ENCODE data around the gene SPATA31E1.

DNA sequence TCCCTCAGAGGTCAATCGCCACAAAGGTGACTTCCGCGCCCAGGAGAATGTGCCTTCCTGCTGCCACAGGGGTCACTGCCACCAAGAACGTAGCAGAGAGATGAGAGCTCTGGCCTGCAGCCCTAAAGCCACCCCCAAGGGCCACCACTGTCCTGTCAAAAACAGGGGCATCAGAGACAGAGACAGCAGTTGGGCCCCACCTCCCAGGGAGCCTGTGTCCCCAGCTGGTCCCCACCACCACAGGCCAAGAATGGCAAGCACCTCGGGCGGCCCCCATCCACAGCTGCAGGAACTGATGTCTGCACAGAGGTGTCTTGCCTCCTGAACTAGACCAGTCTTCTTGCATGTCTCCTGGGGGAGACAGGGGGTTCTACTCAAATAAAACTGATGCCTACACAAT, 5.8 kb downstream of the SPATA31E1 start:
- TF ChIP-seq SIN3A (IDR thresholded peaks at IDR 0.05; ENCODE audit: borderline replicate concordance, insufficient read depth, low read length): no peak
- TF ChIP-seq POLR2AphosphoS5 (IDR thresholded peaks at IDR 0.05; ENCODE audit: low read depth, low read length): no peak
- TF ChIP-seq, protein P1, sequence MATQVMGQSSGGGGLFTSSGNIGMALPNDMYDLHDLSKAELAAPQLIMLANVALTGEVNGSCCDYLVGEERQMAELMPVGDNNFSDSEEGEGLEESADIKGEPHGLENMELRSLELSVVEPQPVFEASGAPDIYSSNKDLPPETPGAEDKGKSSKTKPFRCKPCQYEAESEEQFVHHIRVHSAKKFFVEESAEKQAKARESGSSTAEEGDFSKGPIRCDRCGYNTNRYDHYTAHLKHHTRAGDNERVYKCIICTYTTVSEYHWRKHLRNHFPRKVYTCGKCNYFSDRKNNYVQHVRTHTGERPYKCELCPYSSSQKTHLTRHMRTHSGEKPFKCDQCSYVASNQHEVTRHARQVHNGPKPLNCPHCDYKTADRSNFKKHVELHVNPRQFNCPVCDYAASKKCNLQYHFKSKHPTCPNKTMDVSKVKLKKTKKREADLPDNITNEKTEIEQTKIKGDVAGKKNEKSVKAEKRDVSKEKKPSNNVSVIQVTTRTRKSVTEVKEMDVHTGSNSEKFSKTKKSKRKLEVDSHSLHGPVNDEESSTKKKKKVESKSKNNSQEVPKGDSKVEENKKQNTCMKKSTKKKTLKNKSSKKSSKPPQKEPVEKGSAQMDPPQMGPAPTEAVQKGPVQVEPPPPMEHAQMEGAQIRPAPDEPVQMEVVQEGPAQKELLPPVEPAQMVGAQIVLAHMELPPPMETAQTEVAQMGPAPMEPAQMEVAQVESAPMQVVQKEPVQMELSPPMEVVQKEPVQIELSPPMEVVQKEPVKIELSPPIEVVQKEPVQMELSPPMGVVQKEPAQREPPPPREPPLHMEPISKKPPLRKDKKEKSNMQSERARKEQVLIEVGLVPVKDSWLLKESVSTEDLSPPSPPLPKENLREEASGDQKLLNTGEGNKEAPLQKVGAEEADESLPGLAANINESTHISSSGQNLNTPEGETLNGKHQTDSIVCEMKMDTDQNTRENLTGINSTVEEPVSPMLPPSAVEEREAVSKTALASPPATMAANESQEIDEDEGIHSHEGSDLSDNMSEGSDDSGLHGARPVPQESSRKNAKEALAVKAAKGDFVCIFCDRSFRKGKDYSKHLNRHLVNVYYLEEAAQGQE (IDR thresholded peaks at IDR 0.05; ENCODE audit: insufficient read depth in 1 of 2, low read depth in 2 of 2, low read length in 2 of 2): no peak
- TF ChIP-seq FOXP2 (optimal IDR thresholded peaks at IDR 0.05; ENCODE audit: borderline replicate concordance, extremely low read depth, extremely low read length, insufficient read depth): no peak

Data from PFSK-1 (cell line).